Stimulated activated CD4-positive, alpha-beta T cell treated with anti-CD3 and anti-CD28 coated beads, TNF-alpha, amount 100 ng/mL, for 48 hours (primary cell): ENCODE results near the gene ID4.
"Not testable (repeated sequence)": the region's sequence is repeated elsewhere in the genome, so short reads cannot be mapped to it uniquely, and the experiment has no call there.

ENCODE experiments used
- DNase-seq, 3 donors: peaks; one replicate each; pipeline ENCODE4 v3.0.0-alpha.2; 2020; ENCODE audit warnings: low read depth in 3 of 3

Gene ID4

DNA sequence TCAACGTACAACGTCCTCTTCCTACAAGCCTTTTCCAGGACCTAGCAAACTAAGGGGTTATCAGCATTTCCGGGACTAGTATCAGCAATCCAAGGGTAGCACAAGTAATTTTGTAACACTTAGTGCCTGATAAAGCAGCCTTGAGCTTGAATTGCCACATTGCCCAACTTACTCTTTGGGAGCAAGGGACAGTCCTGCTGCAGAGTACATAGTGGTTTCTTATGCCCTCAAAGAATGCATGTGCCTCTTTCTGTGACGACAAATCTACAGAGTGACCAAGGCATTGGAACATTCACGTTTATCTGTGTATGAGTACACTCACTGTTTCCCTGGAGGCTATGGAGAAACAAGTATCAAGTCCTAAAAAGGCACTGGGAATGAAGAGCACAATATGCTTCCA is 3.2 kb upstream of the ID4 start:
- DNase-seq = no peak

DNA sequence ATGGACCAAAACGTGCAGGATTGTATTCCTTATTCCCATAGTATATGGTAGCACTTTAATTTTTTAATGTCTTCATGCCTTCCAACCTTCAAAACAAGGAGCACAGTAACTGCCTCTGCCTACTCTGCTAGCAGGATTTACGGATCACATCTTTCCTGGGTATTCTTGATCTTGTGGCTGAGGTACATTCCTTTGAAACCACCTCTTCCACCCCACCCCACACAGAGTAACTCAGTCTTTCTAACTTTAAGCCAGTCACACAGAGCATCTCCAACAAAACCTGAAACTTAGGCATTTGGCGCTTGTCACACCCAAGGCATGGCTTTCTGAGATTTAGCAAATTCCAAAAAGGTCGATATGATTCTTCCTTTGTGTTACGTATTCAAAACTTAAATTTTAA is 2.3 kb upstream of the ID4 start:
- DNase-seq = no peak

DNA sequence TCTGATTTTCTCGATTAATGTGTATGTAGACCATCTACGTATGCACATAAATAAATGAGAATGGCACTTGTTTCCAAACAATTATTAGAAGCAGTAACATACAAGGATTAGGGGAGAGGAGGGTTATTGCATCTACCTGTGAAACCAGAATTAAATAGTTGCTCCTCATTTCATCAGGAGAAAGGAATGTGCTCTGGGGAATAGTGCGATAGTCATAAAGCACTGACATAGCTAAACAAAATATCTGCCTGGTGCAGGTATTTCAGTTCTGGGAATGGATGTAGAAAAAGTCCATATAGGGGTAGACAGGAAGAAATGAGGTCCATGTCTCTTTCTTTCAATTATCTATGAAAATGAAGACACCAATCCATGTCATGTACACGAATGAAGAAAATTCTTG is 1.6 kb upstream of the ID4 start:
- DNase-seq = no peak

DNA sequence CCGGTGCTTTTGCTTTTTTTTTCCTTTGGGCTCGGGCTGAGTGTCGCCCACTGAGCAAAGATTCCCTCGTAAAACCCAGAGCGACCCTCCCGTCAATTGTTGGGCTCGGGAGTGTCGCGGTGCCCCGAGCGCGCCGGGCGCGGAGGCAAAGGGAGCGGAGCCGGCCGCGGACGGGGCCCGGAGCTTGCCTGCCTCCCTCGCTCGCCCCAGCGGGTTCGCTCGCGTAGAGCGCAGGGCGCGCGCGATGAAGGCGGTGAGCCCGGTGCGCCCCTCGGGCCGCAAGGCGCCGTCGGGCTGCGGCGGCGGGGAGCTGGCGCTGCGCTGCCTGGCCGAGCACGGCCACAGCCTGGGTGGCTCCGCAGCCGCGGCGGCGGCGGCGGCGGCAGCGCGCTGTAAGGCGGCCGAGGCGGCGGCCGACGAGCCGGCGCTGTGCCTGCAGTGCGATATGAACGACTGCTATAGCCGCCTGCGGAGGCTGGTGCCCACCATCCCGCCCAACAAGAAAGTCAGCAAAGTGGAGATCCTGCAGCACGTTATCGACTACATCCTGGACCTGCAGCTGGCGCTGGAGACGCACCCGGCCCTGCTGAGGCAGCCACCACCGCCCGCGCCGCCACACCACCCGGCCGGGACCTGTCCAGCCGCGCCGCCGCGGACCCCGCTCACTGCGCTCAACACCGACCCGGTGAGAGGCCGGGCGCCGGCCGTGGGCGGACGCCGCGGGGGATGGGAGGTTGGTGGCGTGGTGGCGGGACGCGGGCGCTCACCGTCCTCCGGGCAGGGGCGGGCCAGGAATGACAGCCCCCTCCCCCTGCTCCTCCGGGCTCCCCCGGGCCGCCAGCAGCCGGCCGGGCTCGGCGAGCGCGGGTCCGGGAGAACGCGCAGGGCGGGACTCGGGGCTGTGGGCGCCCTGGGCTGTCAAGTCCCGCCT is 606 bp downstream of the ID4 start:
- no peak for DNase-seq

DNA sequence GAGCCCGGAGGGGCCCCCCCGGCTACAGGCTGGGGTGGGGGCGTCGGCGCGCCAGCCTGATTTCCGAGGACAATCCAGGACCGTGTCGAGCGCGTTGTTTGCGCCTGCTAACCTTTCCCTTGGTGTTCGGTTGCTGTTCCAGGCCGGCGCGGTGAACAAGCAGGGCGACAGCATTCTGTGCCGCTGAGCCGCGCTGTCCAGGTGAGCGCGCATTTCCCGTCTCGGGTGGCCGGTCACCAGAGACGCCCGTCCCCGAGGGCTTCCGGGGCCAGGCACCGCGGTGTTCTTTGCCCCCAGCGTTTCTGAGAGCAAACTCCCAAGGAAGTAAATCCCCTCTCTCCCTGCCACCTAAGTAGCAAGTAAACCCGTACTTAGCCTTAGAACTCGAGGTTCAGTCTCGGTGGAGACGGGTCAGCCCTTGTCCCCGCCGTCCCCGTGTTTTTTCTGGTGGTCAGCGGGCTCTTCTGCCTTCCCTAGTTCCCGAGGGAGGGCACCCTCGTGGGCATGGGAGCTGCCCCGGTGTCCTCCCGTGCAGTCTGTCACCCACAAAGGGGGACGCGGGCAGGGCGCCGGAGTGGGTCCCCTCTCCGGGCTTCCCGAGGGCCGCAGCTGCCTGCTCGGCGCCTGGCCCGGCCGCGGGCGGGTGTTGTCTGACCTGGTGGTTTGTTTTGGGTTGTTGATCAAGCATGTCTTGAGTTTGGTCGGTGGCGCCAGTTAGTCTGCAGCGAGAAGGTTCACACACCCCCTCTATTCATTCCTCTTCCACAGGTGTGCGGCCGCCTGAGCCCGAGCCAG is 1.5 kb downstream of the ID4 start:
- DNase-seq = no peak

DNA sequence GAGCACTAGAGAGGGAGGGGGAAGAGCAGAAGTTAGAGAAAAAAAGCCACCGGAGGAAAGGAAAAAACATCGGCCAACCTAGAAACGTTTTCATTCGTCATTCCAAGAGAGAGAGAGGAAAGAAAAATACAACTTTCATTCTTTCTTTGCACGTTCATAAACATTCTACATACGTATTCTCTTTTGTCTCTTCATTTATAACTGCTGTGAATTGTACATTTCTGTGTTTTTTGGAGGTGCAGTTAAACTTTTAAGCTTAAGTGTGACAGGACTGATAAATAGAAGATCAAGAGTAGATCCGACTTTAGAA is 2.0 kb downstream of the ID4 start:
- DNase-seq = no peak

DNA sequence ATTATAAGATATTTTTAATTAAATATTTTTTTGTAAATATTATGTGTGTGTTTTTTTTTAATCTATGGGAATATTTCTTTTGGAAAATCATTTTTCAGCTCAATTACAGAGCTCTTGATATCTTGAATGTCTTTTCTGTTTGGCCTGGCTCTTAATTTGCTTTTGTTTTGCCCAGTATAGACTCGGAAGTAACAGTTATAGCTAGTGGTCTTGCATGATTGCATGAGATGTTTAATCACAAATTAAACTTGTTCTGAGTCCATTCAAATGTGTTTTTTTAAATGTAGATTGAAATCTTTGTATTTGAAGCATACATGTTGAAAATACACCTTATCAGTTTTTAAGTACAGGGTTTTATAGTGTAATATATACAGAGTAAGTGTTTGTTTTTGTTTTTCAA is 2.6 kb downstream of the ID4 start:
- no peak for DNase-seq

DNA sequence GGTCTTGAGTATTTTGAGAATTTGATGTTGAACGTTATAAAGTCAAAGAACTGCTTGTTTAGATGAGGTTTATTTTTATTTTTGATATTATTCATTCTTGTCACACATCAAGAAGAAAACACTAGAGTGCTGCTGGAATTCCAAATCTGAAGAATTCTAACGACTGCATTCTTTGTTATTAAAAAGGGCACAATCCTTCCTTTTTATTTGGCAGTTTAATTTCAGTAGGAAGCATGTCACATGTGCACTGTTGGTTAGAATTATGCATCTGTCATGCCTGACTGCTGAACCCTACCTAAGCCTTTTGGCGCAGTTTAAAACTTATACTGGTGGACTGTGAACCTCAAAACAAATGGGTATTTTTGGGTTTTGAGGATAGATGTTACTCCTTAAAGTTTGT is 4.0 kb downstream of the ID4 start:
- no peak for DNase-seq

DNA sequence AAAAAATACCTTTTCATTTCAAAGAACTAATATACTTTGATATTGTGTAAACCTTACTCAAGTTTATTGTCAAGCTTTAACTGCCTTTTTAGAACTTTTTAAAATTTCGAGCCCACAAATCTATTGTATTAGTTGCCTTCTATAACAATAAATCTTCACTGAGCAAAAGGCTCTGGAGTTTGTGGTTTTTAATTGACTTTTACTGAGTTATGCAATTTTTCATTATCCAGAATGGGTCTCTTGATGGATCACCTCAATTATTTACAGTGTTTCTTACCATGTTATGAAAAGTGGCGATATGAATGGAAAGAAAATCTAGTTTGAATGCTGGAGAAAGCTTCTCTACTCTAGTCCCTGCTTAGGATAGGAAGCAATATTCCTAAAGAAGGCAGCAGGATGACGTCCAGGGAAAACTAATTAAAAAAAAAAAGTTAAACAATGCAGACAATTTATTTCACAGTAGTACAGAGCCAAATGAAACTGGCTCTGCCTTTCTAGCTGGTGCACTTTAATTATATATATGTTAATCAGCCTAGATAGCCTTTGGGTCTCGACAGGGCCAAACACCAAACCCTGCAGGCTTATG is 5.0 kb downstream of the ID4 start:
- no peak for DNase-seq

DNA sequence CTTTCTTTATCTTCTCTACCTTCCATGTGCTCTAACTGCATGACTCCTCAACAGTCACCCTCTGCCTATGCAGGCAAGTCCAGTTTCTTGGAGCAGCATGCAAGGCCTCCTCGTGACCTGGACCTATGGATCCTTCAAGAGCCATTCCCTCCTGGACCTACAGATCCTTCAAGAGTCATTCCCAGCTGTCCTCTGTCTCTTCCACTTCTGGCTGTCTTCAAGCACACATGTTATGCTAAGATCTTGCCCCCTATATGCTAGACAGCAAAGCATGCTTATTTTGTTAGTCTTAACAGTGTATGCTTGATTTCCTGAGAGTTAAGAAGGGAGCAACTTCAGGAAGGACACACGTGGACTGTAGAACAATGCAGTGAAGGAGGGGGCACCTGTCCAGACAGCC is 7.5 kb downstream of the ID4 start:
- no peak for DNase-seq

DNA sequence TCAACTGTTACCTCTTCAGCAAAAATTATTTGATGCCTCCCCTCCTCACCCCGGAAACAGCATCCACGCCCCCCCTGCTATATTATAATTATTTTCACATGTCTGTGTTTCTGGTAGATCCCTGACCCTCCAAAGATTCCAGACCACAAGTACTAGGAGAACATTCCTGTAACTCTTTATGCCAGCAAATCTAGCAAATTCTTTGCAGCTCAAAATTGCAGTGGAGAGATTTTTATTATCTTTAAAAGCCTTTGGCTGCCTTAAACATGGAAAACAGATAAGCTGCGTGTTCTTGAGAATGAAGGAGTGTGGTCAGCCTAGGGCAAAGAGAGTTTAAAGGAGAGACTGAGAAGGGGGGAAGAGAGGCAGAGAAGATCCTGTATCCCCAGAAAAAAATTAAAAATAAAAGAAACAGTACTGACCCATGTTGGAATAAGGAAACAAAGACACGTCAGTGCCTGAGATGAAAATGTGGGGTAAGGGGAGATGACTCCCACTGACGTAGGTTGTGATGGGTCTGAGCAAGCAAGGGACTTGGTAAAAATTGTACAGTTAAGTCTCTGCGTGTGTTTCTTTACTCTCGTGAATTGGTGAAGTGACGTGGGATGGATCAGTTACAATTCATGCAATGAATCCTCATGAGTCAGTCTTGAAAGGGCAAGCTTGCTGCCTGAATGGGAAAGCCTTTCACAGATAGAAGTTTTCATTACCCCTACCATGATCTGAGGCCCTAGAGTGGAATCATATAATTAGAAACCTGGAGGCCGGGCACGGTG is 8.3 kb downstream of the ID4 start:
- no peak for DNase-seq

DNA sequence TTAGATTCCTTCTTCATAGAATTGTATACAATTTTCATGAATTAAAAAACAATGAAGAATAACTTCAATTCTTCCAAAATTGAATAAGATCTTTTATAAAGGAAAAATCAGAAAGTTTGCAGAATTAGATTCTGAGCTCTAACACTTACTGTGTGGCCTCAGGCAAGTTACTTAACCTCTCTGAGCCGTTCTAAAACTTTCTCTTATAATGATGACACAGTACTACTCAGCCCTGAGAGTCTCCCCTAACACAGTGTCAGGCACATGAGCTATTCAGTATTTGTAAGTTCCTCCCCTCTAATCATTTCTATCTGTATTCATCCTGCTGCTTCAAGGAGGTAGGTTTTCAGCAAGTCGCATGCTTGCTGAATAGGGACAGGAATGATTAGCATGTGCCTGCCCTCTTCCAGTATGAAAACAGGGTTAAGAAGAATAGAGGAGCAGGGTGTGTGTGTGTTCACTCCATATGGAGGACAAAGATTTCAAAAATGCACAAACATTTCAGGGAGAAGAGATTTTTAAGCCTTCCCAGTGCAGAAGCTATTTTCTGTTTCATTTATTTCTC is 11.4 kb downstream of the ID4 start:
- DNase-seq = no peak

DNA sequence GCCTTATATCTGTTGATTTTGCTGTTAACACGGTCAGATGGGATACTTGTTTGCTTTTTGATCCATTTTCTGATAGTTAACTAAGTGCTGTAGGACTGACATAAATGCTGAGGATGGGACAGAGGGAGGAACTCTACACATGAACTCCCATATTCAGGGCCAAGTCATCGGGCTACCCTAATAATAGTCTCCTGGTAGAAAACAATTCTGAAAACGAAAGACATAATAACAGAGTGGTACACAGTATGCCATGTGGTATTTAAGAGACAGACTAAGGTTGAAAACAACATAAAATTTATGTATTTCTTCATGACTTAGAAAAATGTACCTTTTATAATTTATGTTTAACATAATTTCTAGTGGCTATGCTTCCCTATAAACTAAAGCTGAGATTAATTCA is 12.0 kb downstream of the ID4 start:
- no peak for DNase-seq

DNA sequence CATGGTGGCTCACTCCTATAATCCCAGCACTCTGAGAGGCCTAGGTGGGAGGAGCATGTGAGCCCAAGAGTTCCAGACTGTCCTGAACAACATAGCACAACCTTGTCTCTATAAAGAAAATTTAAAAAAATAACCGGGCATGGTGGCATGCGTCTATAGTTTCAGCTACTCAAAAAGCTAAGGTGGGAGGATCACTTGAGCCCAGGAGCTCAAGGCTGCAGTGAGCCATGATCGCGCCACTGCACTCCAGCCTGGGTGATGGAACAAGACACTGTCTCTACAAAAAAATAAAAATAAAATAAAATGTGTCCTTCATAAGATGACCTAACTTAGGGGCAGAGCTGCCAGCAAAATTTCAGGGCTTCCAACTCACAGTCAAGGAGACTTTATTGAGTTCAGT is 12.6 kb downstream of the ID4 start:
- no peak for DNase-seq

DNA sequence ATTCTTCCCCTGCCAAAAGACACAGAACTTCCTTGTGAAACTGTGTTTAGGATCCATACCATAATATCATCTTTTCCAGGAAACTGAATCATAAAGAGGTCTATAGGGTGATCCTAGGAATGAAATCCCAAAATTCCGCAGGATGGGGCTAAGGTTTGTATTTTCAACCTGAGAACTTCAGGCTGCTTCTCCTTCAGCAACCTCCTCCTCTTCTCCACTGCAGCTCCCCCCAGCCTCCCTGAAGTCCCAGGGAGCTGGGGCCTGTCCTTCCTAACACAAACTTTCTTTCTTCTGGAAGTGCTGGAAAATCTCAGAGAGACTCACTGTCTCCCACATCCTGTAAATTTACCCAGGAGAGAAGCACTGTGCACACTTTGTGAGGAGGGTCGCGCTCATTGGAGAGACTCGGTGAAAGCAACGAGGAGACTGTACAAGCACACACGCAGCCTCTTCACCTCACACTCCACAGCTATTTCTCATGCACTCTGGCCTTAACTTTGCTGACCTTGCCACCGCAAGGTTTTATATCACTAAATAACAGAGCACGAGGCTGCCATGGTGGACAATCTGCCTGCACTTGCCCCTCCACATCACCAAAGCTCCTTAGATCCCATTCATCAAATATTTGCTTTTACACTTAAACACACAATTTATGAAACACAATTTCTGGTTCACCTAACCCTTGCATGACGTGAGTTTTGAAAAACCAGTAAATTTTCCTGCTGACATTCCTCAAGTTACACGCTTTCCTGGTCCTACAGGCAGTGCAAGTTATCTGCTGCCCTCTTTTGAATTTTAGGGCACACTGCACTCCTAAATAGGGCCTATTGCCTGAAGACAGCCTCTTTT is 14.3 kb downstream of the ID4 start:
- DNase-seq = no peak

DNA sequence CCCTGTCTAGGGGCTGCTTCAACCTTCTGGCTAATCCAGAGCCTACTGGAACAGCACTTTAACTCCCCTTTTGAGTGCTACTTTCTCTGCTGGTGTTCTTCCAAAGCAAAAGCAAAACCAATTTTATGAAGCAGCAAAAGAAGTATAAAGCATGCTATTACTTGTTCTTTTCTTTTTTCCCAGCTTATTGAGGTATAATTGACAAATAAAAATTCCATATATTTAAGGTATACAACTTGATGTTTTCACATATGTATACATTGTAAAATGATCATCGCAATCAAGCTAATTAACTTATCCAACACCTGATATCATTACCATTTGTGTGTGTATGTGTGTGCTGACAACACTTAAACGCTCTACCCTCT is 14.9 kb downstream of the ID4 start:
- DNase-seq = no peak

DNA sequence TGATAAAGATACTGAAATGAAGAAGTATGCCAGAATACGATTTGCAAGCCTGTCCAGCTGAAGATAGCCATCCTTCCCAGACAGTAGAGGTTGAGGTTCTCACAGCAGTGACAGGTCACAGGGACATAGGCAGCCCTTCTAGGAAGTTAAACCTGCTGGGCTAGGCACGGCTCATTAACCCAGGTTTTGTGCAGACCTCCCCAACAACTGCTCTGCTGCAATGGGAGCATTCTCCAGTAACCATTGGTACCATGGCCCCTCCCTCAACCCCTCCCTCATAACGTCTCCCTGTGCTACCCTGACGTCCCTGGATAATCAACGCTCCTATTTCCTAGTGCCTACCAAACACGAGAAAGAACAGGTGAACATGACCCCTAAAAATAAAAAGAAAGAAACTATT is 15.8 kb downstream of the ID4 start:
- DNase-seq = no peak

DNA sequence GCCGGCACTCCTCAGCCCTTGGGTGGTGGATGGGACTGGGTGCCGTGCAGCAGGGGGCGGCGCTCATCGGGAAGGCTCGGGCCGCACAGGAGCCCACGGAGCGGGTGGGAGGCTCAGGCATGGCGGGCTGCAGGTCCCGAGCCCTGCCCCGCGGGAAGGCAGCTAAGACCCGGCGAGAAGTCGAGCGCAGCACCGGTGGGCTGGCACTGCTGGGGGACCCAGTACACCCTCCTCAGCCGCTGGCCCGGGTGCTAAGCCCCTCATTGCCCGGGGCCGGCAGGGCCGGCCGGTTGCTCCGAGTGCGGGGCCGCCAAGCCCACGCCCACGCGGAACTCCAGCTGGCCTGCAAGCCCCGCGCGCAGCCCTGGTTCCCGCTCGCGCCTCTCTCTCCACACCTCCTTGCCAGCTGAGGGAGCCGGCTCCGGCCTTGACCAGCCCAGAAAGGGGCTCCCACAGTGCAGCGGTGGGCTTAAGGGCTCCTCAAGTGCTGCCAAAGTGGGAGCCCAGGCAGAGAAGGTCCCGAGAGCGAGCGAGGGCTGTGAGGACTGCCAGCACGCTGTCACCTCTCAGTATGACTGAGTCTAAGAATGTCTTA is 17.3 kb downstream of the ID4 start:
- DNase-seq = not testable (repeated sequence)

DNA sequence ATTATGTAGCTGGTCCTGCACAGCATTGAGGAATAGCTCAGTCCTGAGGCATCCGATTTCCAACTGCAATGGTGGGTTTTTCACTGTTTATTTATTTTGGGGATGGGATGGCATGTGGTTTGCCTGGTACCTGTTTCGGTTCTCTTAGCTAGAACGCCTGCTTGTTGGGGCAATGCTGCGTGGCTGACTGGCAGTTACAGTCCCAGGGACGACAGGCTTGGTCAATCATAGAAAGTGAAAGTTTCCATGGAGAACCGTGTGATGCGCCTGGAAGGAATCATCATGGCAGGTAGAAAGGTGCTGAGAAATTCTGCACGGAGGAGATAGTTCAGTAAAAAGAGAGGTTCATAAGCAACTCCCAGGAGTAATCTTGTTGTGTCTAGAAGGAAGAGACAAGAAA is 18.4 kb downstream of the ID4 start:
- DNase-seq = no peak

DNA sequence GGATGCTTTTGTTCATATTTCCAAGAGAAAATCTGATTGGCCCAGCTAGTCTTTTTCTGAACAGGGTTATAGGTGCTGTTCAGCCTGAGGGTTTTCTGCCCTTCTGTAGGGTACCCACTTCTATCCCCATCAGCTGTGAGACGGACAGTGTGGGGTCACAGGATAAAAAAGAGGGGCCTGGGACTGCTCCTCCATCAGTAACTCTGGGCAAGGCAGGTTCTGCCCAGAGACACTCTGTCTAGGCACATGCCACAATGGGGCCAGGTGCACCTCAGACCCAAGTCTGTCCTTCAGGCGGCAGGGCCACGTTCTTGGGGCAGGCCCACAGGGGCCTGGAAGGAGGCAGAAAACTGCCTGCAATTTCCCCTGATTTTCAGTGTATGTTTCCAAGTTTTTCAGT is 20.0 kb downstream of the ID4 start:
- no peak for DNase-seq

DNA sequence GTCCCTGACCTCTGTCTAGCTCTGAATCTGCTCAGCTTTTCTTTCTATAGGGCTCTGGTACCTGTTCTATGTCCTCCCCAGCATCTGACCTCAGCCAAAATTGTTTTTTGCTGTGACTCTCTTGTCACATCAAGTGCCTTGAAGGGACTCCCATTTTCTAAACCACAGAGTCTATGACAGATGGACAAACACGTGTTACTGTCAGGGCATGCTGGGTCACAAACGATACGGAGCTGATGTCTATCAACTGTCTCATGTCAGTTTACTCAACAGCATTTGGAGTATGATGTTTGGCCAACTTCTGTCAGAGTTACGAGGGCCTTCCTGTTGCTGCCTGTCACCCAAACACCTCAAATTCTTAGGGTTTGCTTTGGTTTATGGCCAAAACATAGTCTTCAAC is 20.5 kb downstream of the ID4 start:
- no peak for DNase-seq
